Activated CD8-positive, alpha-beta memory T cell treated with anti-CD3 and anti-CD28 coated beads for 48 hours (primary cell): ENCODE data around the gene PITPNC1.
"Not testable (repeated sequence)": the region's sequence is repeated elsewhere in the genome, so short reads cannot be mapped to it uniquely, and the experiment has no call there.

ENCODE experiments used
- DNase-seq, 3 experiments: peaks; one replicate each; pipeline ENCODE4 v3.0.0-alpha.2; 2020; ENCODE audit warnings: low read depth in 2 of 3, low spot score in 2 of 3

The PITPNC1 gene

GRCh38 chr17:67456103-67456502, 79.0 kb downstream of the PITPNC1 start:
- DNase-seq, result no peak

GRCh38 chr17:67456889-67457288, 79.8 kb downstream of the PITPNC1 start:
- DNase-seq, result no peak

GRCh38 chr17:67458203-67458602, 81.1 kb downstream of the PITPNC1 start:
- no peak for DNase-seq

- DNase-seq, result no peak
These were observed 82.9 kb downstream of the PITPNC1 start for GRCh38 chr17:67459985-67460384.

GRCh38 chr17:67461228-67461780, 84.2 kb downstream of the PITPNC1 start:
- DNase-seq, result no peak

- DNase-seq, result no peak
These were observed 84.8 kb downstream of the PITPNC1 start for GRCh38 chr17:67461876-67462275.

- no peak for DNase-seq
These were observed 89.2 kb downstream of the PITPNC1 start for GRCh38 chr17:67466251-67466796.

- no peak for DNase-seq
These were observed 90.7 kb downstream of the PITPNC1 start for GRCh38 chr17:67467500-67468455.

GRCh38 chr17:67469208-67469980, 92.3 kb downstream of the PITPNC1 start:
- DNase-seq, result no peak

- no peak for DNase-seq
These were observed 93.1 kb downstream of the PITPNC1 start for GRCh38 chr17:67470163-67470562.

GRCh38 chr17:67471118-67471517, 94.0 kb downstream of the PITPNC1 start:
- no peak for DNase-seq

GRCh38 chr17:67472606-67473005, 95.5 kb downstream of the PITPNC1 start:
- not testable (repeated sequence) for DNase-seq

- DNase-seq, result no peak
These were observed 97.1 kb downstream of the PITPNC1 start for GRCh38 chr17:67474081-67474661.

- peak; percentile 41 to 52 (median 47) for DNase-seq
These were observed 98.3 kb downstream of the PITPNC1 start for GRCh38 chr17:67475161-67475937.

GRCh38 chr17:67476787-67477335, 99.8 kb downstream of the PITPNC1 start:
- DNase-seq, result no peak

- DNase-seq, result peak in 1 of 3 experiments; percentile 32
These were observed 100.6 kb downstream of the PITPNC1 start for GRCh38 chr17:67477687-67478086.

- no peak for DNase-seq
These were observed 101.4 kb downstream of the PITPNC1 start for GRCh38 chr17:67478401-67479041.

GRCh38 chr17:67479148-67479547, 102.1 kb downstream of the PITPNC1 start:
- DNase-seq, result no peak

- not testable (repeated sequence) for DNase-seq
These were observed 103.9 kb downstream of the PITPNC1 start for GRCh38 chr17:67480959-67481358.
